Endodermal cell (in vitro differentiated cells): ENCODE data around the gene CENPT. TPM values are rescaled to one million over a fixed set of nuclear protein-coding genes. Genes with fewer than 3 reads are reported as not detected.

Experiments
- DNase-seq: peaks from one replicate; pipeline ENCODE4 v3.0.0-alpha.2; 2017
- H3K27ac ChIP-seq: 2 replicates; pipeline ENCODE4 v1.5.1; 2013; ENCODE audit warnings: mild to moderate bottlenecking, low read depth, low read length, moderate library complexity
- H3K27me3 ChIP-seq: 2 replicates; pipeline ENCODE4 v1.6.1; 2013; ENCODE audit warnings: mild to moderate bottlenecking, low read length, moderate library complexity; ENCODE audit not compliant: insufficient read depth, control insufficient read depth, poor library complexity, severe bottlenecking
- H3K36me3 ChIP-seq: 2 replicates; pipeline ENCODE4 v1.7.0; 2013; ENCODE audit warnings: mild to moderate bottlenecking, low read length, moderate library complexity; ENCODE audit not compliant: control insufficient read depth, insufficient read depth
- H3K4me1 ChIP-seq: one replicate; pipeline ENCODE4 v1.7.0; 2013; ENCODE audit warnings: low read length; ENCODE audit not compliant: control insufficient read depth, insufficient read depth
- H3K4me3 ChIP-seq: 2 replicates; pipeline ENCODE4 v1.5.1; 2013; ENCODE audit warnings: mild to moderate bottlenecking, low read length, moderate library complexity
- H3K9ac ChIP-seq: 2 replicates; pipeline ENCODE4 v1.6.1; 2013; ENCODE audit warnings: mild to moderate bottlenecking, low read length, moderate library complexity; ENCODE audit not compliant: poor library complexity, severe bottlenecking; ENCODE audit errors: extremely low read depth
- H3K9me3 ChIP-seq: 2 replicates; pipeline ENCODE4 v1.6.1; 2013; ENCODE audit warnings: mild to moderate bottlenecking, low read length, moderate library complexity; ENCODE audit not compliant: control insufficient read depth
- H3K27ac Mint-ChIP-seq: 2 replicates; pipeline ENCODE4 v1.8.0; 2020; ENCODE audit warnings: mixed read lengths
- H3K27me3 Mint-ChIP-seq: 2 replicates; pipeline ENCODE4 v1.8.0; 2021; ENCODE audit warnings: mild to moderate bottlenecking, mixed read lengths; ENCODE audit not compliant: insufficient read depth
- H3K36me3 Mint-ChIP-seq: 2 replicates; pipeline ENCODE4 v1.8.0; 2020; ENCODE audit warnings: low read depth, mixed read lengths
- H3K4me1 Mint-ChIP-seq: 2 replicates; pipeline ENCODE4 v1.8.0; 2020; ENCODE audit warnings: mixed read lengths
- H3K4me3 Mint-ChIP-seq: 2 replicates; pipeline ENCODE4 v1.8.0; 2020; ENCODE audit warnings: mild to moderate bottlenecking, moderate library complexity, mixed read lengths
- H3K9me3 Mint-ChIP-seq: 2 replicates; pipeline ENCODE4 v1.8.0; 2020; ENCODE audit warnings: mild to moderate bottlenecking, mixed read lengths
- WGBS, 2 experiments: methylation state at CpG; one replicate each; pipeline versions ENCODE4 v1.1.5 to v1.1.7; 2013; ENCODE audit warnings: missing lambda C conversion rate in 2 of 2, mixed read lengths in 1 of 2; ENCODE audit not compliant: insufficient coverage in 1 of 2, insufficient read length in 1 of 2; 5-methylcytosine and 5-hydroxymethylcytosine counted together
- total RNA-seq, 2 donors: library from RNA; stranded (reverse); fragmentation: NEBNext Ultra II Directional in 1 of 2; extraction: Animal tissue kit (Norgen Biotek cat#: 25700) in 1 of 2; gene quantifications; 2 replicates in 1 of 2; 3 replicates in 1 of 2; pipeline ENCODE4 v1.2.1, GENCODE V29; 2021
- TF ChIP-seq, protein P1 (sequence below): fragments of 200-600 bp; sonication (generic); conservative IDR thresholded peaks from 2 replicates; pipeline ENCODE4 v1.5.0; 2021; ENCODE audit warnings: antibody characterized with exemption, mild to moderate bottlenecking

CENPT gene
- total RNA-seq, 2 donors from 2014 or later: 43.7 to 57.2 TPM

DNA sequence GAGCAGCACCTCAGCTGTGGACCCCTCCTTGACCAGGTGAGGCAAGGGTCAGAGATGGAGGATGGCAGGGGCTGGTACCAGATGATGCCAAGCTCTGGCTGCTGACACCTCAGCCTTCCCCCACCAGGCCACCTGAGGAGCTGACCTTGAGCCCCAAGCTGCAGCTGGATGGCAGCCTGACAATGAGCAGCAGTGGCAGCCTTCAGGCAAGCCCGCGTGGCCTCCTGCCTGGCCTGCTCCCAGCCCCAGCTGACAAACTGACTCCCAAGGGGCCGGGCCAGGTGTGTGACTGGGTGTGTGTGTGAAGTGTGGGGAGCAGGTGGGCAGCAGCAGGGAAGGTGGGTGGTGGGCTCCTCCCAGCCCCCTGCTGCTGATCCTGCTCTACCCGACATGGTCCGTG, 32.4 kb upstream of the CENPT start:
- 95% methylated on average over 3 to 5 of the region's 5 CpGs for WGBS, 2 experiments
- peaks cover 62% of the 10 kb centered on the region for H3K36me3 Mint-ChIP-seq
- Histone ChIP-seq H3K27ac (no peak overlapping the region), H3K9ac (no peak overlapping the region), H3K27me3 (no peaks in the 10 kb centered on the region), H3K9me3 (no peaks in the 10 kb centered on the region), H3K4me3 (no peak overlapping the region), H3K4me1 (peaks cover 3% of the 10 kb centered on the region), H3K36me3 (peaks cover 77% of the 10 kb centered on the region)
- H3K4me3 Mint-ChIP-seq: no peak overlapping the region
- H3K27me3 Mint-ChIP-seq: no peaks in the 10 kb centered on the region
- no peak for DNase-seq
- peaks cover 4% of the 10 kb centered on the region for H3K4me1 Mint-ChIP-seq
- H3K9me3 Mint-ChIP-seq: no peaks in the 10 kb centered on the region
- no peak overlapping the region for H3K27ac Mint-ChIP-seq
- TF ChIP-seq, protein P1, sequence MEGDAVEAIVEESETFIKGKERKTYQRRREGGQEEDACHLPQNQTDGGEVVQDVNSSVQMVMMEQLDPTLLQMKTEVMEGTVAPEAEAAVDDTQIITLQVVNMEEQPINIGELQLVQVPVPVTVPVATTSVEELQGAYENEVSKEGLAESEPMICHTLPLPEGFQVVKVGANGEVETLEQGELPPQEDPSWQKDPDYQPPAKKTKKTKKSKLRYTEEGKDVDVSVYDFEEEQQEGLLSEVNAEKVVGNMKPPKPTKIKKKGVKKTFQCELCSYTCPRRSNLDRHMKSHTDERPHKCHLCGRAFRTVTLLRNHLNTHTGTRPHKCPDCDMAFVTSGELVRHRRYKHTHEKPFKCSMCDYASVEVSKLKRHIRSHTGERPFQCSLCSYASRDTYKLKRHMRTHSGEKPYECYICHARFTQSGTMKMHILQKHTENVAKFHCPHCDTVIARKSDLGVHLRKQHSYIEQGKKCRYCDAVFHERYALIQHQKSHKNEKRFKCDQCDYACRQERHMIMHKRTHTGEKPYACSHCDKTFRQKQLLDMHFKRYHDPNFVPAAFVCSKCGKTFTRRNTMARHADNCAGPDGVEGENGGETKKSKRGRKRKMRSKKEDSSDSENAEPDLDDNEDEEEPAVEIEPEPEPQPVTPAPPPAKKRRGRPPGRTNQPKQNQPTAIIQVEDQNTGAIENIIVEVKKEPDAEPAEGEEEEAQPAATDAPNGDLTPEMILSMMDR: no peak

- TF ChIP-seq, protein P1: no peak
- DNase-seq: no peak
- Mint-ChIP-seq H3K9me3 (no peaks in the 10 kb centered on the region), H3K4me3 (no peak overlapping the region), H3K27me3 (no peaks in the 10 kb centered on the region), H3K27ac (no peak overlapping the region), H3K4me1 (peaks cover 2% of the 10 kb centered on the region), H3K36me3 (peaks cover 61% of the 10 kb centered on the region)
- H3K4me1 ChIP-seq: no peaks in the 10 kb centered on the region
- no peak overlapping the region for H3K27ac ChIP-seq
- no peak overlapping the region for H3K4me3 ChIP-seq
- WGBS, 2 experiments: 92 to 94% methylated on average over 12 of the region's 12 CpGs
- H3K36me3 ChIP-seq: peaks cover 75% of the 10 kb centered on the region
- no peak overlapping the region for H3K9ac ChIP-seq
- H3K27me3 ChIP-seq: no peaks in the 10 kb centered on the region
- no peaks in the 10 kb centered on the region for H3K9me3 ChIP-seq
These were observed 32.0 kb upstream of the CENPT start for GRCh38 chr16:67879462-67879861.

DNA sequence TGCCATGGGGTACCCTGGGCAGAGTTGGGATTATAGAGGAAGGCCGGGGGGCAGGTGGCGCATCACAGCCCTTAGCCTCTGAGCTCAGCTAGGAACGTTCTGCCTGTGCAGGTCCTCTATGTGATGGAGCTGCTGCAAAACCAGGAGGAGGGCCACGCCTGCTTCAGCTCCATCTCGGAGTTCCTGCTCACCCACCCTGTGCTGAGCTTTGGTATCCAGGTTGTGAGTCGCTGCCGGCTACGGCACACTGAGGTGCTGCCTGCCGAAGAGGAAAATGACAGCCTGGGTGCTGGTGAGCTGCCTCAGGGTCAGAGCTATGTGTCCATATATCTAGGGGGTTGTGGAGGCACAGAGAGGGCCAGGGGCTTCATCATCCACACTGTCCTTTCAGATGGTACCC, 31.4 kb upstream of the CENPT start:
- WGBS, 2 experiments: 94 to 99% methylated on average over 7 to 9 of the region's 9 CpGs
- H3K4me3 Mint-ChIP-seq: no peak overlapping the region

More for the DNA sequence above, 31.4 kb upstream of the CENPT start:
- no peaks in the 10 kb centered on the region for H3K27me3 ChIP-seq
- Mint-ChIP-seq H3K36me3 (peaks cover 60% of the 10 kb centered on the region), H3K9me3 (no peaks in the 10 kb centered on the region), H3K4me1 (peaks cover 5% of the 10 kb centered on the region), H3K27ac (no peak overlapping the region), H3K27me3 (no peaks in the 10 kb centered on the region)
- H3K4me1 ChIP-seq: no peaks in the 10 kb centered on the region
- no peak overlapping the region for H3K4me3 ChIP-seq
- no peaks in the 10 kb centered on the region for H3K9me3 ChIP-seq
- TF ChIP-seq, protein P1: no peak
- DNase-seq: no peak
- H3K9ac ChIP-seq: no peak overlapping the region
- no peak overlapping the region for H3K27ac ChIP-seq
- peaks cover 69% of the 10 kb centered on the region for H3K36me3 ChIP-seq
